Fibroblast of villous mesenchyme (primary cell): ENCODE data around the gene LRRTM2. TPM values are rescaled to one million over a fixed set of nuclear protein-coding genes. Genes with fewer than 3 reads are reported as not detected.

ENCODE experiments used
- DNase-seq: peaks from one replicate; pipeline ENCODE4 v3.0.0-alpha.2; 2010; ENCODE audit warnings: low read depth
- H3K4me3 ChIP-seq: 2 replicates; pipeline ENCODE4 v1.5.1; 2011; ENCODE audit warnings: low read depth, mild to moderate bottlenecking, low read length
- total RNA-seq: library from RNA; depleted of rRNA; stranded (reverse); fragments of >200 nt; gene quantifications from 2 replicates; pipeline ENCODE4 v1.2.3, GENCODE V29; 2012
- TF ChIP-seq, protein P1 (sequence below): IDR thresholded peaks from 2 replicates; pipeline ENCODE4 v1.5.1; 2012; ENCODE audit warnings: low read depth, mild to moderate bottlenecking, low read length; ENCODE audit not compliant: insufficient read depth

LRRTM2 gene
- total RNA-seq, 1 donor = under 0.01 TPM

DNA sequence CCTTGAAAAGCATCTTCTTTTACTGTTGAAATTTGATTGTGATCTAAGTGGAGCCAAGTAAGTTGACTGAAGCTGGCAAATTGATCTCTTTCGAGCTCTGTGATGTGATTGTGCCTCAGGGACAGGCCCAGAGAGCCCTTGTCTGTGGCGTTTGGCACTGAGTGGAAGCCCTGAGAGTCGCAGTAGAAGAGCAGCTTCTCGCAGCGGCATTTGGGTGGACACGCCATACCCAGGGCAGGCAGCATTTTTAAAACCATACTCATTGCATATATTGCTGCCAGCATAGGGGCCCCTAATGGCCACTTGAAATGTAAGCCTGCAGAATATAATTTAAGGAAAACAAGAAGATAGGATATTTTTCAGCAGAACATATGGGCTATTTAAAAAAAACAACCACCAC is 894 bp downstream of the LRRTM2 start:
- no peak for DNase-seq
- peak overlapping the region; percentile 40 for H3K4me3 ChIP-seq
- TF ChIP-seq, protein P1, sequence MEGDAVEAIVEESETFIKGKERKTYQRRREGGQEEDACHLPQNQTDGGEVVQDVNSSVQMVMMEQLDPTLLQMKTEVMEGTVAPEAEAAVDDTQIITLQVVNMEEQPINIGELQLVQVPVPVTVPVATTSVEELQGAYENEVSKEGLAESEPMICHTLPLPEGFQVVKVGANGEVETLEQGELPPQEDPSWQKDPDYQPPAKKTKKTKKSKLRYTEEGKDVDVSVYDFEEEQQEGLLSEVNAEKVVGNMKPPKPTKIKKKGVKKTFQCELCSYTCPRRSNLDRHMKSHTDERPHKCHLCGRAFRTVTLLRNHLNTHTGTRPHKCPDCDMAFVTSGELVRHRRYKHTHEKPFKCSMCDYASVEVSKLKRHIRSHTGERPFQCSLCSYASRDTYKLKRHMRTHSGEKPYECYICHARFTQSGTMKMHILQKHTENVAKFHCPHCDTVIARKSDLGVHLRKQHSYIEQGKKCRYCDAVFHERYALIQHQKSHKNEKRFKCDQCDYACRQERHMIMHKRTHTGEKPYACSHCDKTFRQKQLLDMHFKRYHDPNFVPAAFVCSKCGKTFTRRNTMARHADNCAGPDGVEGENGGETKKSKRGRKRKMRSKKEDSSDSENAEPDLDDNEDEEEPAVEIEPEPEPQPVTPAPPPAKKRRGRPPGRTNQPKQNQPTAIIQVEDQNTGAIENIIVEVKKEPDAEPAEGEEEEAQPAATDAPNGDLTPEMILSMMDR = no peak

DNA sequence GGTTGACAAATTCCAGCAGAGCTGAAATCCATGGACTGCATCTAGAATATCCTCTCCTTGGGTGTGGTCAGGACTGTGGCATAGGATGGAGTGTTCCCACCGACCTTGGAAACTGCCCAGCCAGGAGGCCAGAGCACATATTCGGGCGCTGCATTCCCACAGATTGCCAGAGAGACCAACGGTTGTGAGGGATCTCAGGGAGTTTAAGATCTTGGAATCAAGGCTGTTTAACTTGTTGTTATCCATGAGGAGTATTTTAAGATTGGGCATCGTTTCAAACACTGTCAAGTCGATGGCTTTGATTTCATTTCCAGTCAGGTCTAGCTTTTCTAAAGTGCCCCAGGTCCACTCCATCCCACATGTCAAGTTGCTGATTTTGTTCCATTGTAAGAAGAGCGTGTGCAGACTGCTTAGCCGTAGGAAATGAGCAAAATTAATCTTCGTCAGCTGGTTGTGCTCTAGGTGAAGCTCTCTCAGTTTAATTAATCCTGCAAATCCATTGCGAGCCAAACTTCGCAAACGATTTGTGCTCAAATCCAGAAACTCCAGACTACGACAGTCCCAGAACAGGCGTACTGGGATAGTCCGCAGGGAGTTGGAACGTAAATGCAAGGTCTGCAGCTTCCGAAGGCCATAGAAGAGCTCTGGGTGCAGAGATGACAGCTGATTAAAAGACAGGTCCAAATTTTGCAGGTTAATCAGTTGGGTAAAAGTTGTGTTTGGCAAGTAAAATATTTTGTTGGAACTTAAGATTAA is 1.5 kb downstream of the LRRTM2 start:
- TF ChIP-seq, protein P1 = no peak
- no peak for DNase-seq
- no peak overlapping the region for H3K4me3 ChIP-seq

GRCh38 chr5:138872841-138873465 is 2.2 kb downstream of the LRRTM2 start:
- no peak for DNase-seq
- H3K4me3 ChIP-seq = no peak overlapping the region
- TF ChIP-seq, protein P1 = no peak

- TF ChIP-seq, protein P1 = no peak
- no peak for DNase-seq
- H3K4me3 ChIP-seq = no peak overlapping the region
These were observed 4.5 kb downstream of the LRRTM2 start for GRCh38 chr5:138870611-138871010.

DNA sequence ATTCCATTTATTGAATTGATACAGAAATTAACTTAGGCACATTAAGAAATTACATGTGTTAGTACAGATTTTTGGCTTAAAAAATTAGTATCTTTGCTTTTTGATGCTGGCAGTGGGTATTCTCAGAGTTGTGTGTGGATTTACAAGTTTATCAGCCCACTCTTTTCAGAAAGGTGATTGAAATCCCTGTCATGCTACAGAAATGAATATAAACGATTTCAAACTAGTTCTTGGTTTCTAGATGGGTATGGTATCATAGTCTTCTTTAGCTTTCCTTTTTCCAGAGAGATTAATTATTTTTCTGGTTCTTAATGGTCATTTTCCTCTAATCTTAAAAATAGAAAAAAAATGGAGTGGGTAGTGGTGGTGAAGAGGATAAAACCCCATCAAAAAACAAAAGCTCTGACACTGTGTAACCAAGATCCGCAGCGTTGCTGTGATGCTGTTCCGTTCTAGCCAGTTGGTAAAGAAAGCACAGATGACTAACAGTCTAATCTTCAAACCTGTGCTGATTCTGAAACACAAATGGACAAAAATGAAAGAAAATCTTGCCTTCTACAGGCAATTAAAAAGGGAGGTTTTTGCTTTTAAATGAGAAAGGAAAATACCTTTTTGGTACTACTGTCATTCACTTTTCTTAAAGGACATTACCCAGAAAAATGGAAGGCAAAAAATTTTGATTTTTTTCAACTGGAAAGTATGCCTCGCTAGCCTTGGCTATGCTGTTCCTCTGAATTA is 5.2 kb downstream of the LRRTM2 start:
- no peak overlapping the region for H3K4me3 ChIP-seq
- TF ChIP-seq, protein P1 = no peak
- peak; percentile 30 for DNase-seq

DNA sequence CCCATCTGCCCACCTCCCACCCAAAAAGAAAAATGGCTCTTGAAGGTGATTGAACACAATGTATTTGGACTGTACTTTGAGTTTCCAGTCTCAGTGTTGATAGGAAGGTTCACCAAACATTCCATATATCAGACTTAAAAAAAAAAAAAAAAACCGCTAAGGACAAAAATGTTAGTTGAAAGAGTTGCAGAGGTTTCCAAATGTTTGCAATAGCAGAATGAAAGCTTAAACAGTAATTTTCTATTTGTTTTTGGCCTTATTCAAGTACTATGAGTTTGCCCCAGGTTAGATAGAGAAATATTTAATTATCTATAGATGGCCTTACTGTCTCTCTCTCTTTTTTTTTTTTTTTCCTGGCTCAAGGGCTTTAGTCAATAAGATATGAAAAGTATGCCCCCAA is 6.1 kb downstream of the LRRTM2 start:
- no peak overlapping the region for H3K4me3 ChIP-seq
- TF ChIP-seq, protein P1 = no peak
- DNase-seq = no peak
